A549 (cell line): ENCODE results near the gene MORC2. TPM values are rescaled to one million over a fixed set of nuclear protein-coding genes. Genes with fewer than 3 reads are reported as not detected.

Source experiments
- ATAC-seq, 2 experiments: fragments of 200-7000 bp in 1 of 2; fragments of >200 bp in 1 of 2; cut with Nextera tagmentation in 1 of 2; cut with Tn5 transposase in 1 of 2; 3 replicates each; pipeline versions ENCODE4 v1.8.0 to v1.9.1; 2018 to 2020; ENCODE audit warnings: mild to moderate bottlenecking in 1 of 2, moderate library complexity in 1 of 2
- CTCF ChIA-PET: fragments of 300-600 bp; sonication (Branson Sonifier 250); formaldehyde crosslinking; extraction: SDS; loops from one replicate; lab custom pipeline; 2021; ENCODE audit warnings: antibody characterized with exemption, inconsistent platforms; lab: Yijun Ruan, JAX
- POLR2A ChIA-PET: fragments of 350-600 bp; formaldehyde crosslinking; extraction: SDS; loops from one replicate; lab custom pipeline; 2021; ENCODE audit warnings: antibody characterized with exemption, inconsistent platforms; lab: Yijun Ruan, JAX
- DNase-seq, 2 experiments: peaks; one replicate each; pipeline versions ENCODE4 v3.0.0 to v3.0.0-alpha.2; 2011 to 2016; ENCODE audit warnings: low read depth in 1 of 2, low spot score in 1 of 2
- FAIRE-seq: peaks from 2 replicates; lab custom pipeline; 2011; peaks lifted over from hg19 to GRCh38; lab: Jason Lieb, UNC
- H3K27ac ChIP-seq, 2 experiments: fragments of >200 bp; sonication (Bioruptor Twin); formaldehyde crosslinking; 3 replicates each; pipeline ENCODE4 v1.5.1; 2016 to 2017
- H3K4me1 ChIP-seq: fragments of >200 bp; sonication (Bioruptor Twin); formaldehyde crosslinking; 3 replicates; pipeline ENCODE4 v1.6.1; 2016
- H3K4me2 ChIP-seq: fragments of >200 bp; sonication (Bioruptor Twin); formaldehyde crosslinking; 3 replicates; pipeline ENCODE4 v1.6.1; 2016
- H3K4me3 ChIP-seq: fragments of >200 bp; sonication (Bioruptor Twin); formaldehyde crosslinking; 3 replicates; pipeline ENCODE4 v1.5.1; 2016
- H3K9me3 ChIP-seq: fragments of >200 bp; sonication (Bioruptor Twin); formaldehyde crosslinking; 3 replicates; pipeline ENCODE4 v1.6.1; 2016
- CBX8 ChIP-seq: fragments of 200-600 bp; sonication (generic); IDR thresholded peaks from 2 replicates; pipeline ENCODE4 v1.6.1; 2016
- ELK1 ChIP-seq: fragments of 150-350 bp; IDR thresholded peaks from 2 replicates; pipeline ENCODE4 v1.6.1; 2014; ENCODE audit warnings: low read depth, mild to moderate bottlenecking, low read length
- EP300 ChIP-seq, 2 experiments: fragments of >200 bp; sonication (Bioruptor Twin); formaldehyde crosslinking; IDR thresholded peaks; 2 replicates in 1 of 2; 3 replicates in 1 of 2; pipeline ENCODE4 v1.6.1; 2016 to 2017
- FOSL2 ChIP-seq, 2 experiments: fragments of 450-650 bp in 1 of 2; fragments of >200 bp in 1 of 2; sonication (Bioruptor Twin) in 1 of 2; formaldehyde crosslinking; IDR thresholded peaks; 2 replicates each; pipeline versions ENCODE4 v1.5.0 to v1.6.1; 2016 to 2020; ENCODE audit warnings: mild to moderate bottlenecking in 1 of 2, moderate library complexity in 1 of 2
- GATA3 ChIP-seq: IDR thresholded peaks from 2 replicates; pipeline ENCODE4 v1.6.1; 2012; ENCODE audit warnings: borderline replicate concordance
- HDAC2 ChIP-seq: fragments of 200-600 bp; sonication (generic); IDR thresholded peaks from 2 replicates; pipeline ENCODE4 v1.6.1; 2016
- HEYL ChIP-seq: fragments of 250-450 bp; sonication (Bioruptor Pico); IDR thresholded peaks from 2 replicates; pipeline ENCODE4 v1.8.0; 2021; ENCODE audit warnings: mild to moderate bottlenecking, moderate library complexity
- HOXA7 ChIP-seq: fragments of 250-450 bp; sonication (Bioruptor Pico); IDR thresholded peaks from 2 replicates; pipeline ENCODE4 v1.5.0; 2020; ENCODE audit warnings: mild to moderate bottlenecking, moderate library complexity
- HOXB13 ChIP-seq: fragments of 250-450 bp; sonication (Bioruptor Pico); IDR thresholded peaks from 2 replicates; pipeline ENCODE4 v1.5.0; 2020; ENCODE audit warnings: low read depth, mild to moderate bottlenecking, moderate library complexity
- HOXB5 ChIP-seq: fragments of 250-450 bp; sonication (Bioruptor Pico); IDR thresholded peaks from 2 replicates; pipeline ENCODE4 v1.5.0; 2020; ENCODE audit warnings: mild to moderate bottlenecking, moderate library complexity
- KDM1A ChIP-seq: fragments of 200-600 bp; sonication (generic); IDR thresholded peaks from 2 replicates; pipeline ENCODE4 v1.6.1; 2016; ENCODE audit warnings: low read depth, mild to moderate bottlenecking
- KDM5A ChIP-seq: fragments of 200-600 bp; sonication (generic); IDR thresholded peaks from 2 replicates; pipeline ENCODE4 v1.6.1; 2016; ENCODE audit warnings: antibody characterized with exemption, mild to moderate bottlenecking
- MYC ChIP-seq: IDR thresholded peaks from 2 replicates; pipeline ENCODE4 v1.6.1; 2012; ENCODE audit warnings: mild to moderate bottlenecking, inconsistent platforms, low read length, improper control_type of control experiment, borderline replicate concordance
- NPAS2 ChIP-seq: fragments of 250-450 bp; sonication (Bioruptor Pico); IDR thresholded peaks from 2 replicates; pipeline ENCODE4 v1.8.0; 2022; ENCODE audit warnings: mild to moderate bottlenecking, moderate library complexity, borderline replicate concordance
- NR3C1 ChIP-seq: fragments of >200 bp; sonication (Bioruptor Twin); formaldehyde crosslinking; IDR thresholded peaks from 3 replicates; pipeline ENCODE4 v1.6.1; 2017
- PHF8 ChIP-seq: fragments of 200-600 bp; sonication (generic); IDR thresholded peaks from 2 replicates; pipeline ENCODE4 v1.6.1; 2016; ENCODE audit warnings: low read depth, mild to moderate bottlenecking, antibody characterized with exemption, moderate library complexity, borderline replicate concordance
- RNF2 ChIP-seq: fragments of 200-600 bp; sonication (generic); IDR thresholded peaks from 2 replicates; pipeline ENCODE4 v1.6.1; 2016; ENCODE audit warnings: low read depth, mild to moderate bottlenecking, antibody characterized with exemption, moderate library complexity, borderline replicate concordance
- ZC3H11A ChIP-seq: fragments of 450-650 bp; IDR thresholded peaks from 2 replicates; pipeline ENCODE4 v1.6.1; 2014; ENCODE audit warnings: antibody characterized with exemption, mild to moderate bottlenecking
- ZFP36 ChIP-seq: fragments of 450-650 bp; IDR thresholded peaks from 2 replicates; pipeline ENCODE4 v1.6.1; 2014; ENCODE audit warnings: borderline replicate concordance; ENCODE audit not compliant: partially characterized antibody
- ZNF302 ChIP-seq: fragments of 250-450 bp; sonication (Bioruptor Pico); IDR thresholded peaks from 2 replicates; pipeline ENCODE4 v1.9.0; 2021; ENCODE audit warnings: inconsistent platforms, mild to moderate bottlenecking, moderate library complexity
- WGBS: methylation state at CpG from one replicate; pipeline ENCODE4 v1.1.6; 2017; ENCODE audit errors: missing lambda C conversion rate; 5-methylcytosine and 5-hydroxymethylcytosine counted together
- polyA minus RNA-seq: library from RNA; depleted of rRNA, polyadenylated mRNA; stranded (reverse); fragments of >200 nt; gene quantifications from 2 replicates; pipeline ENCODE4 v1.2.3, GENCODE V29; 2011; rRNA and poly(A)+ RNA removed
- polyA plus RNA-seq, 4 experiments: library from polyadenylated mRNA; depleted of rRNA in 3 of 4; stranded (reverse); fragments of >200 nt; fragmentation: RNase III in 1 of 4; extraction: RNeasy Plus Mini Kit Qiagen cat#74134 plus additional on column Dnase treatment in 1 of 4; gene quantifications; 2 replicates in 3 of 4; 3 replicates in 1 of 4; pipeline ENCODE4 v1.2.3, GENCODE V29; 2011 to 2017
- TF ChIP-seq, protein P1 (sequence below): IDR thresholded peaks from 2 replicates; pipeline ENCODE4 v1.6.1; 2012
- TF ChIP-seq, protein P2 (sequence below): IDR thresholded peaks from 2 replicates; pipeline ENCODE4 v1.6.1; 2012
- TF ChIP-seq, protein P3 (sequence below): fragments of 250-450 bp; sonication (Bioruptor Pico); IDR thresholded peaks from 2 replicates; pipeline ENCODE4 v1.5.0; 2020; ENCODE audit warnings: low read depth, mild to moderate bottlenecking, moderate library complexity

Gene MORC2
- polyA plus RNA-seq (2011; rRNA removed) (16.0 and 28.1 TPM in 2 replicates), polyA plus RNA-seq (2017; fragmentation: RNase III; extraction: RNeasy Plus Mini Kit Qiagen cat#74134 plus additional on column Dnase treatment) (14.8 to 18.0 TPM (median 16.6 TPM) in 3 replicates), polyA minus RNA-seq (34.1 and 35.4 TPM in 2 replicates)
- 7.2 and 7.9 TPM in 2 replicates for polyA plus RNA-seq (2012; cell fraction: cytosol; rRNA removed)
- 15.2 and 19.3 TPM in 2 replicates for polyA plus RNA-seq (2012; cell fraction: nucleus; rRNA removed)

- CTCF ChIA-PET = interaction anchor here (0.8 to 3.2 kb wide), 13 partner anchors 11 to 260 kb away, joined by 3 to 20 read pairs (median 3); no protein-coding TSS in a partner anchor
- WGBS = 63% methylated on average over 17 of the region's 53 CpGs
- Histone ChIP-seq H3K9me3 (peaks cover 39% of the 10 kb centered on the region), H3K4me1 (0 out of 3 replicates have a peak, but pooled peaks cover 5% of the 10 kb centered on the region), H3K27ac (peak within 1 kb of the TSS; percentile 98 to 99)
- FAIRE-seq = no peak
- TF ChIP-seq HOXA7 (CRISPR knock-in tag) = no peak
- TF ChIP-seq PHF8 = peak; percentile 37; the same call in 1 of the 2 replicates
- TF ChIP-seq, protein P1, sequence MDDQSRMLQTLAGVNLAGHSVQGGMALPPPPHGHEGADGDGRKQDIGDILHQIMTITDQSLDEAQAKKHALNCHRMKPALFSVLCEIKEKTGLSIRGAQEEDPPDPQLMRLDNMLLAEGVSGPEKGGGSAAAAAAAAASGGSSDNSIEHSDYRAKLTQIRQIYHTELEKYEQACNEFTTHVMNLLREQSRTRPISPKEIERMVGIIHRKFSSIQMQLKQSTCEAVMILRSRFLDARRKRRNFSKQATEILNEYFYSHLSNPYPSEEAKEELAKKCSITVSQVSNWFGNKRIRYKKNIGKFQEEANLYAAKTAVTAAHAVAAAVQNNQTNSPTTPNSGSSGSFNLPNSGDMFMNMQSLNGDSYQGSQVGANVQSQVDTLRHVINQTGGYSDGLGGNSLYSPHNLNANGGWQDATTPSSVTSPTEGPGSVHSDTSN = 0 out of 2 replicates have a peak, but pooled peaks have one; percentile 19
- TF ChIP-seq HOXB13 = peak; percentile 74; the same call in 1 of the 2 replicates
- TF ChIP-seq NPAS2 = 0 out of 2 replicates have a peak, but pooled peaks have one; percentile 41
- no peak for TF ChIP-seq ZNF302 (CRISPR knock-in tag)
- TF ChIP-seq HOXB5 (CRISPR knock-in tag) = peak; percentile 80; the same call in 1 of the 2 replicates
- peak; percentile 25 for TF ChIP-seq RNF2
- TF ChIP-seq HEYL (CRISPR knock-in tag) = no peak
- no peak for TF ChIP-seq MYC
- TF ChIP-seq, protein P2, sequence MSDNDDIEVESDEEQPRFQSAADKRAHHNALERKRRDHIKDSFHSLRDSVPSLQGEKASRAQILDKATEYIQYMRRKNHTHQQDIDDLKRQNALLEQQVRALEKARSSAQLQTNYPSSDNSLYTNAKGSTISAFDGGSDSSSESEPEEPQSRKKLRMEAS = peak; percentile 85; the same call in 1 of the 2 replicates
- no peak for TF ChIP-seq KDM1A
- TF ChIP-seq ZFP36 = no peak
- TF ChIP-seq, all 56 proteins: peak for 7
- peak; percentile 27 to 69 for DNase-seq
- Histone ChIP-seq H3K4me3 (peak within 1 kb of the TSS; percentile 90), H3K4me2 (peak within 1 kb of the TSS; percentile 91)
- peak; percentile 14 to 63 for ATAC-seq
- POLR2A ChIA-PET = interaction anchor here (0.5 to 3.2 kb wide), 12 partner anchors 7 to 245 kb away, joined by 3 to 58 read pairs (median 4); partner anchors contain the start of genes SELENOM and SMTN
Measured at GRCh38 chr22:30968015-30968923, at the start of gene MORC2. Gene MORC2 (minus strand): TSS chr22:30968774. CDS start chr22:30967889, 885 bp downstream.

DNA sequence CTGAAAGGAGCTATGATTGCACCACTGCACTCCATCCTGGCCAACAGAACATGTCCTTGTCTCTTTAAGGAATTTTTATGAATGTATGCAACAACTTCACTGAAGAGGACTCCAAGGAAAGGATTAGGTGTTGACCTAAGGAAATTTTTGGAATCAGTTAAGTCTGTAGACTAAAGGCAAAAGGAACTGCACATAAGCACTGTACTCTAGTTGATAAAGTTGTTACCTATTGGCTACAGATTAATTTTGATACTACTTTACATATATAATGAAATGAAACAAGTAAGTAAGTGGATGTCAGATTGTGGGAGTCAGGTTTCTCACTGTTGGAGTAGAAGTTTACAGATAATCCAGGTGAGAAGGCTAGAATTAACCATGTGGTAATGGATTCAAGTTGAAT, 37.0 kb upstream of the MORC2 start:
- DNase-seq (no peak), ATAC-seq (no peak), FAIRE-seq (no peak)
- ChIA-PET POLR2A (no interaction called here), CTCF (interaction anchor here (0.6 to 2.2 kb wide), 3 partner anchors 78 to 653 kb away, joined by 3 to 6 read pairs (median 4); no protein-coding TSS in a partner anchor)
- H3K27ac ChIP-seq = no peak overlapping the region
- H3K4me3 ChIP-seq = no peak overlapping the region
- H3K4me2 ChIP-seq = no peak overlapping the region
- no peaks in the 10 kb centered on the region for H3K4me1 ChIP-seq
- no peaks in the 10 kb centered on the region; the same call in 2 of the 3 replicates for H3K9me3 ChIP-seq
- TF ChIP-seq CBX8 = no peak

DNA sequence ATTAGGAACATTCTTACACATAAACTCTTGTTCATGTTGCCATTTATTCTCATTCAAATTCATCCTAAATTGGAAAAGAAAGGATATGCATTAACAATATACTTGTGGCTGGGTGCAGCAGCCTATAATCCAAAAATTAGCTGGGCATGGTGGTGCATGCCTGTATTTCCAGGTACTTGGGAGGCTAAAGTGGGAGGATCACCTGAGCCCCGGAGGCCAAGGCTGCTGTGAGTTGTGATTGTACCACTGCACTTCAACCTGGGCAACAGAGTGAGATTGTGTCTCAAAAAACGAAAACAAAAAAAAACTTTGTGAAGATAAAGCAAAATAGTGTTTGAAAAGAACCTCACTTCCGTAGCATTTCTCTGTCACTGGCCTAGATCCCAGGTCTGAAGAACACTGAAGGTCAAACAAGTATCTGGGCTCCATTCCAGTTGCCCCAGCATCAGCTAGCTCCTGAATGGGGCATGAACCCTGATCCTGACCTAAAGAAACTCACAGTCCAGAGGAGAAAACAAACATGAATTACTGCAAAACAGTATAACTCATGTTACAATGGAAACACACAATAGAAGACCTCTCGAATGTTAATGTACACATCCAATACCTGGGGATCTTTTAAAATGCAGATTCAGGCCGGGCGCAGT, 32.7 kb upstream of the MORC2 start:
- Histone ChIP-seq H3K4me3 (no peak overlapping the region), H3K4me2 (no peak overlapping the region), H3K4me1 (no peaks in the 10 kb centered on the region), H3K9me3 (no peaks in the 10 kb centered on the region; the same call in 2 of the 3 replicates), H3K27ac (no peak overlapping the region)
- 56% methylated on average over 6 of the region's 6 CpGs for WGBS
- DNase-seq = no peak
- CTCF ChIA-PET = interaction anchor here (0.6 to 1.7 kb wide), 3 partner anchors 18 to 186 kb away, joined by 3 to 5 read pairs (median 4); no protein-coding TSS in a partner anchor
- no peak for TF ChIP-seq KDM5A
- no peak for TF ChIP-seq NPAS2
- no peak for TF ChIP-seq GATA3
- TF ChIP-seq NR3C1 = no peak
- TF ChIP-seq, protein P3, sequence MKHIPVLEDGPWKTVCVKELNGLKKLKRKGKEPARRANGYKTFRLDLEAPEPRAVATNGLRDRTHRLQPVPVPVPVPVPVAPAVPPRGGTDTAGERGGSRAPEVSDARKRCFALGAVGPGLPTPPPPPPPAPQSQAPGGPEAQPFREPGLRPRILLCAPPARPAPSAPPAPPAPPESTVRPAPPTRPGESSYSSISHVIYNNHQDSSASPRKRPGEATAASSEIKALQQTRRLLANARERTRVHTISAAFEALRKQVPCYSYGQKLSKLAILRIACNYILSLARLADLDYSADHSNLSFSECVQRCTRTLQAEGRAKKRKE = no peak
- no peak for TF ChIP-seq ELK1
- TF ChIP-seq, protein P1 = no peak
- TF ChIP-seq, protein P2 = no peak
- no peak for TF ChIP-seq ZC3H11A
- no peak for TF ChIP-seq FOSL2 (IDR thresholded peaks at IDR 0.05)
- TF ChIP-seq FOSL2 (CRISPR knock-in tag; IDR thresholded peaks at IDR 0.05) = no peak
- TF ChIP-seq EP300 (IDR thresholded peaks at IDR 0.05) = no peak
- TF ChIP-seq HOXA7 (CRISPR knock-in tag) = no peak
- no peak for TF ChIP-seq HDAC2
- FAIRE-seq = no peak
- no peak for ATAC-seq
- POLR2A ChIA-PET = no interaction called here
